HTR-8/SVneo (cell line): ENCODE results near the gene CTRB1.
"Not testable (repeated sequence)": the region's sequence is repeated elsewhere in the genome, so short reads cannot be mapped to it uniquely, and the experiment has no call there.

Source experiments
- DNase-seq: peaks from one replicate; pipeline ENCODE4 v3.0.0; 2011; ENCODE audit warnings: low spot score, mixed read lengths; ENCODE audit not compliant: insufficient read length
- FAIRE-seq: peaks from 2 replicates; lab custom pipeline; 2011; peaks lifted over from hg19 to GRCh38; lab: Jason Lieb, UNC

CTRB1 gene

GRCh38 chr16:75264999-75265910 is 46.5 kb downstream of the CTRB1 start:
- FAIRE-seq (peak; percentile 93), DNase-seq (no peak)

DNA sequence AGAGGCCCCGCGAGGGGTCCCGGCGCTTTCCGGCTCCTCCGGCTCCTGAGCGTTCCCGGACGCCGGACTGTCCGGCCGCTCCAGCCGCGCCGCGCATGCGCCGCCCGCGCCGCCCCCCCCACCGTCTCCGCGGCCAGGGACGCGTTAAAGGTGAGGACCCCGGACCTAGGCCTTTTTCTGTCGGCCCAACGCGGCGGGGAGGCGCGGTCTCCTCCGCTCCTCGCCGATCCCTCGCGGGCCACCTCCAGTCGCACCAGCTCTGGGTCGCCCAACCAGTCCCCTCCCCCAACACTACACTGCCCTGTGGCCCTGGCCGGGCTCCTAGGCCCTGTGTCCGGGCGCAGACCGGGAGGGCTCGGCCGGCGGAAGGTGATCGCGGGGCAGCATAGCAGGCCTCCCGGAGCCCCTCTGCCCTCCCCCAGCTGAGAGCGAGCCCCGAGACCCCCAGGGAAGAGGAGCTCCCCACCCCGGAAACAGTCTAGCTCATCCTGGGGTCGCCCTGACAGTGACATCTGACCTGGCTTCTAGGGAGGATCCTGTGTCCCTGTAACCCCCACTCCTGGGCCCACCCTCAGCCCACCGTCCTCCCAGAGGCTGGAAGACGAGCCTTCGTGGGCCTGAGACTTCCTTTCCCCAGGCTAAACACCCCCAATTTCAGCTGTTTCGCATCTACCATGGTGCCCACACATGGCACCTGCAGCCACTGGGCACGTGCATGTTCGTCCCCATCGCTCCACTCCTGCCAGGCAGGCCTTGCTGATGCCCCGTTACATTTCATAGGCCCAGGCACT is 47.3 kb downstream of the CTRB1 start:
- peak; percentile 94 for DNase-seq

DNA sequence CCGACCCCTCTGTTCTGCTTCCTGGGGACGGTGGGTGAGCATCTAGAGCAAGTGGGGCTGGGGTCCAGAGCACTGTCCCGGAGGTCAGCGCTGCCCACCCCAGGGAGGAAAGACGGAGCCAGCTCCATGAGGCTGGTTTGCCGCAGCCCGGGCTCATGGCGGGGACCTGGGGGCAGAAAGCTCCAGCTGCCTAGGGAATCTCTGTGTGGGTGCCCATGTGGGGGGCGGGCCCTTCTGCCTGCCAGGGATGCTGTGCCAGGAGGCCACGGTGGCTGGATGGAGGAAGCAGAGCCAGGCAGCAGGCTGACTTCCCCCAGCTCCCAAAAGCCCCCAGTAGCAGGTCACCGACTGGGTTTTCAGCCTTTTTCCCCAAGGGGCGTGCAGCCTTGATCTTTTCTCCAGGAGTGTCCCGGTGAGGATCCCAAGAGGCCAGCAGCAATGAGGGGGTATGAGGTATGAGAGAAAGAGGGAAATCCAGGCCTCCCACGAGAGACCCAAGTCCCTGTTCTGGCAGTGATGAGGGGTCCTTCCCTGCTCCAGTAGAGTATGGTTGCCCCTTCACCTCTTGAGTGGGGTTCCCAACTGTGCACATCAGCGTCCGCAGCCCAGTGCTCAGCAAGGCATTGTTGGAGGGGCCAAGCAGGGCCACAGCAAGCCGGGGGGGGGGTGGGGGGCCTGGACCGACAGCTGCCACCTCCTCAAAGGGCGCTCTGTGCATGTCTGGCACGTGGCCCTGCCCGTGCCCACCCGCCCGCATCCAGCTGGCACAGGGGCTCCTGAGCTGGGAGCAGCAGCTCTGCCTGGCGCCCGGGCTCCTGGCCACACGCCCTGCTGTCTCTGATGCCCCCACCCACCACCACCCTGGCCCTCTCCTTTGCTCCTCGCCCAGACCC is 48.2 kb downstream of the CTRB1 start:
- DNase-seq: no peak
- no peak for FAIRE-seq

More for the DNA sequence above, 47.3 kb downstream of the CTRB1 start:
- FAIRE-seq: peak; percentile 86

DNA sequence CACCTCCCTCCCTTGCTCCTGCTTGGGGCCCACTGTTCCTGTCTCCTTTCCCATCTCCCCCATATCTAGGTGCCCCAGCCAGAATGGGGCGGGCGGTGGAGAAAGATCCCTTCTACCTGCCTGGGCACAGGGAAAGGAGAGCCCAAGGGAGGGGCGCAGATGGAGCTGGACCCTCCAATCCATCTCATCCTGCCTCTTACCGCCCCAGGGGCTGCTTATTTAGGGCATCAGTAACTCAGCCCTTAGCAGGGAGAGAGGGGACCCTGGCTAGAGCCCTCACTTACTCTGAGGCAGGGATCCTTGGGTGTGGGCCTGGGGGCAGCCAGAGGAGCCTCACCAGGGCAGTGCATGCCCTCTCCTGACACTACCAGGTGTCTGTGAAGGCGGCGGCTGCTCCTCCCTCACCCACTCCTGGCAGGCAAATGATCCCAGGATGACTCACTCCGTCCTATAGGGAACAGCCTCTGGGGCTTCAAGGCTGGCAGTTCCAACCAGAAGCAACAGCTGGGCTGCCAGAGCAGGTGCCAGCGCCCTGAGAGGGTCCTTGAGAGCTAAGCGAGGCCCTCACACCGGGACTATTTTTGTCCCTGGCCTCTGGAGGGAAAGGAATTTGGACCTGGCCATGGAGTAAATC is 49.0 kb downstream of the CTRB1 start:
- peak; percentile 93 for DNase-seq

GRCh38 chr16:75269358-75269757 is 50.6 kb downstream of the CTRB1 start:
- not testable (repeated sequence) for FAIRE-seq, DNase-seq

More for the DNA sequence above, 49.0 kb downstream of the CTRB1 start:
- peak; percentile 97 for FAIRE-seq

- FAIRE-seq: no peak
- DNase-seq: no peak
These were observed 52.8 kb downstream of the CTRB1 start for GRCh38 chr16:75271441-75272096.

- no peak for DNase-seq
- peak; percentile 44 for FAIRE-seq
These were observed 53.3 kb downstream of the CTRB1 start for GRCh38 chr16:75272097-75272551.

DNA sequence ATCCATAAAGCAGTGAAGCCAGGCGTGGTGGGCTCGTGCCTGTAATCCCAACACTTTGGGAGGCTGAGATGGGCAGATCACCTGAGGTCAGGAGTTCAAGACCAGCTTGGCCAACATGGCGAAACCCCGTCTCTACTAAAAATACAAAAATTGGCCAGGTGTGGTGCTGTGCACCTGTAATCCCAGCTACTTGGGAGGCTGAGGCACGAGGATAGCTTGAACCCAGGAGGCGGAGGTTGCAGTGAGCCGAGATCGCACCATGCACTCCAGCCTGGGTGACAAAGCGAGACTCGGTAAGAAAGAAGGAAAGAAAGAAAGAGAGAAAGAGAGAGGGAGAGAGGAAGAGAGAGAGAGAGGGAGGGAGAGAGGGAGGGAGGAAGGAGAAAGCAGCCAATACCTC is 53.8 kb downstream of the CTRB1 start:
- DNase-seq, FAIRE-seq: not testable (repeated sequence)

- FAIRE-seq (no peak), DNase-seq (no peak)
These were observed 54.5 kb downstream of the CTRB1 start for GRCh38 chr16:75273054-75273925.
